ENCODE results near the gene COA1.
"Not testable (repeated sequence)": the region's sequence is repeated elsewhere in the genome, so short reads cannot be mapped to it uniquely, and the experiment has no call there.

The COA1 gene

GRCh38 chr7:43630482-43630881 lies 98.8 kb downstream of the COA1 start:
- H3K36me3 ChIP-seq (ENCODE audit: control insufficient read depth, low read length) = peaks cover 95% of the 10 kb centered on the region
- no peak overlapping the region for H3K27ac ChIP-seq (ENCODE audit: low read depth, low read length)
- no peak overlapping the region for H3K4me2 ChIP-seq (ENCODE audit: low read length)
- no peak for TF ChIP-seq CTCF (IDR thresholded peaks at IDR 0.05; ENCODE audit: low read depth, low read length, poor library complexity, severe bottlenecking)
- H4K20me1 ChIP-seq (ENCODE audit: control insufficient read depth, insufficient read depth, low read depth, low read length) = no peaks in the 10 kb centered on the region
- peaks cover 76% of the 10 kb centered on the region for H3K79me2 ChIP-seq (ENCODE audit: control insufficient read depth, low read length)
- no peaks in the 10 kb centered on the region for H3K9me3 ChIP-seq (ENCODE audit: control insufficient read depth, insufficient read depth, low read length)
- peaks cover 19% of the 10 kb centered on the region for H3F3A ChIP-seq (ENCODE audit: control insufficient read depth, insufficient read depth)
- H3K4me3 ChIP-seq (ENCODE audit: low read length) = no peak overlapping the region
- H3K9me2 ChIP-seq (replicated peaks; ENCODE audit: control insufficient read depth, low read length) = no peaks in the 10 kb centered on the region
- no peaks in the 10 kb centered on the region for H3K27me3 ChIP-seq (ENCODE audit: control insufficient read depth, low read length)
- H3K4me1 ChIP-seq (ENCODE audit: control insufficient read depth, low read length) = peaks cover 32% of the 10 kb centered on the region

- TF ChIP-seq EZH2phosphoT487 (IDR thresholded peaks at IDR 0.05; ENCODE audit: borderline replicate concordance, low read length) (no peak), CTCF (IDR thresholded peaks at IDR 0.05; ENCODE audit: low read depth, low read length, poor library complexity, severe bottlenecking) (no peak)
- Histone ChIP-seq H4K20me1 (ENCODE audit: control insufficient read depth, insufficient read depth, low read depth, low read length) (no peaks in the 10 kb centered on the region), H3K4me2 (ENCODE audit: low read length) (no peak overlapping the region), H3K4me3 (ENCODE audit: low read length) (no peak overlapping the region), H3K36me3 (ENCODE audit: control insufficient read depth, low read length) (peaks cover 97% of the 10 kb centered on the region), H3K79me2 (ENCODE audit: control insufficient read depth, low read length) (peaks cover 82% of the 10 kb centered on the region), H3K27ac (ENCODE audit: low read depth, low read length) (no peak overlapping the region), H3K9me2 (replicated peaks; ENCODE audit: control insufficient read depth, low read length) (no peaks in the 10 kb centered on the region), H3K9me3 (ENCODE audit: control insufficient read depth, insufficient read depth, low read length) (no peaks in the 10 kb centered on the region), H3F3A (ENCODE audit: control insufficient read depth, insufficient read depth) (peaks cover 24% of the 10 kb centered on the region), H3K27me3 (ENCODE audit: control insufficient read depth, low read length) (no peaks in the 10 kb centered on the region), H3K4me1 (ENCODE audit: control insufficient read depth, low read length) (peaks cover 39% of the 10 kb centered on the region)
These were observed 99.5 kb downstream of the COA1 start for GRCh38 chr7:43629857-43630256.

GRCh38 chr7:43628431-43628830 lies 100.9 kb downstream of the COA1 start:
- Histone ChIP-seq H3K27me3 (ENCODE audit: control insufficient read depth, low read length) (no peaks in the 10 kb centered on the region), H3F3A (ENCODE audit: control insufficient read depth, insufficient read depth) (peaks cover 34% of the 10 kb centered on the region), H3K9me3 (ENCODE audit: control insufficient read depth, insufficient read depth, low read length) (no peaks in the 10 kb centered on the region), H3K9me2 (replicated peaks; ENCODE audit: control insufficient read depth, low read length) (no peaks in the 10 kb centered on the region), H3K4me1 (ENCODE audit: control insufficient read depth, low read length) (peaks cover 53% of the 10 kb centered on the region), H3K79me2 (ENCODE audit: control insufficient read depth, low read length) (peaks cover 86% of the 10 kb centered on the region), H3K4me3 (ENCODE audit: low read length) (no peak overlapping the region), H3K4me2 (ENCODE audit: low read length) (no peak overlapping the region), H4K20me1 (ENCODE audit: control insufficient read depth, insufficient read depth, low read depth, low read length) (no peaks in the 10 kb centered on the region), H3K27ac (ENCODE audit: low read depth, low read length) (no peak overlapping the region), H3K36me3 (ENCODE audit: control insufficient read depth, low read length) (peaks cover 97% of the 10 kb centered on the region)
- TF ChIP-seq EZH2phosphoT487 (IDR thresholded peaks at IDR 0.05; ENCODE audit: borderline replicate concordance, low read length) (no peak), CTCF (IDR thresholded peaks at IDR 0.05; ENCODE audit: low read depth, low read length, poor library complexity, severe bottlenecking) (no peak)

GRCh38 chr7:43627798-43628197 lies 101.5 kb downstream of the COA1 start:
- H3K4me2 ChIP-seq (ENCODE audit: low read length); H3K9me3 ChIP-seq (ENCODE audit: control insufficient read depth, insufficient read depth, low read length); H3K27ac ChIP-seq (ENCODE audit: low read depth, low read length); H4K20me1 ChIP-seq (ENCODE audit: control insufficient read depth, insufficient read depth, low read depth, low read length); H3K4me3 ChIP-seq (ENCODE audit: low read length); H3K27me3 ChIP-seq (ENCODE audit: control insufficient read depth, low read length); H3K9me2 ChIP-seq (replicated peaks; ENCODE audit: control insufficient read depth, low read length): not testable (repeated sequence)
- Histone ChIP-seq H3F3A (ENCODE audit: control insufficient read depth, insufficient read depth) (peaks cover 34% of the 10 kb centered on the region), H3K36me3 (ENCODE audit: control insufficient read depth, low read length) (peaks cover 96% of the 10 kb centered on the region), H3K4me1 (ENCODE audit: control insufficient read depth, low read length) (peaks cover 59% of the 10 kb centered on the region), H3K79me2 (ENCODE audit: control insufficient read depth, low read length) (peaks cover 88% of the 10 kb centered on the region)
